ENCODE measurements around the gene TUG1. TPM values are rescaled to one million over a fixed set of nuclear protein-coding genes. Genes with fewer than 3 reads are reported as not detected.

TUG1 gene
- total and polyA plus RNA-seq, 7 experiments from 2014 or later: 24.0 to 159 (median 97.2) TPM

GRCh38 chr22:30990690-30991089 is 21.6 kb downstream of the TUG1 start:
- Histone ChIP-seq H3K27ac (ENCODE audit: low read depth, low read length) (no peak overlapping the region), H3K4me3 (ENCODE audit: low read length) (no peak overlapping the region), H3K36me3 (ENCODE audit: control insufficient read depth in 2 of 3, insufficient read depth in 3 of 3, low read length in 3 of 3) (no peaks in the 10 kb centered on the region), H3K9me3 (ENCODE audit: control insufficient read depth in 2 of 3, low read length in 3 of 3) (peaks cover 0 to 21% (median 0%) of the 10 kb centered on the region in 3 experiments), H3K4me1 (ENCODE audit: control insufficient read depth in 2 of 2, insufficient read depth in 2 of 2, low read length in 2 of 2) (no peaks in the 10 kb centered on the region), H3K27me3 (ENCODE audit: control insufficient read depth in 2 of 2, insufficient read depth in 2 of 2, low read length in 2 of 2) (no peaks in the 10 kb centered on the region)
- intact Hi-C loops (cut with micrococcal nuclease): no loop called here
- H3K9me3 Mint-ChIP-seq: peaks cover 5 to 65% (median 26%) of the 10 kb centered on the region in 11 donors
- peaks cover 0 to 16% (median 0%) of the 10 kb centered on the region in 5 donors for H3K36me3 Mint-ChIP-seq
- no peak overlapping the region for H3K27ac Mint-ChIP-seq
- no peak overlapping the region for H3K4me3 Mint-ChIP-seq
- no peak for DNase-seq
- H3K27me3 Mint-ChIP-seq: peaks cover 0 to 6% (median 3%) of the 10 kb centered on the region in 5 donors
- H3K4me1 Mint-ChIP-seq: peaks cover 0 to 3% (median 0%) of the 10 kb centered on the region in 7 donors
- ChIA-PET CTCF (no interaction called here), POLR2A (interaction anchor here (1.0 kb wide), 1 partner anchor 50 kb away, joined by 3 read pairs; no protein-coding TSS in a partner anchor)
- ATAC-seq: no peak

GRCh38 chr22:30992565-30992964 is 23.5 kb downstream of the TUG1 start:
- ATAC-seq (no peak), DNase-seq (no peak)
- Histone ChIP-seq H3K4me3 (ENCODE audit: low read length) (no peak overlapping the region), H3K9me3 (ENCODE audit: control insufficient read depth in 2 of 3, low read length in 3 of 3) (peaks cover 0 to 5% (median 0%) of the 10 kb centered on the region in 3 experiments), H3K27me3 (ENCODE audit: control insufficient read depth in 2 of 2, insufficient read depth in 2 of 2, low read length in 2 of 2) (no peaks in the 10 kb centered on the region), H3K36me3 (ENCODE audit: control insufficient read depth in 2 of 3, insufficient read depth in 3 of 3, low read length in 3 of 3) (no peaks in the 10 kb centered on the region), H3K4me1 (ENCODE audit: control insufficient read depth in 2 of 2, insufficient read depth in 2 of 2, low read length in 2 of 2) (no peaks in the 10 kb centered on the region), H3K27ac (ENCODE audit: low read depth, low read length) (no peak overlapping the region)
- intact Hi-C loops (cut with micrococcal nuclease): no loop called here
- H3K27me3 Mint-ChIP-seq: peaks cover 0 to 6% (median 3%) of the 10 kb centered on the region in 5 donors
- H3K9me3 Mint-ChIP-seq: peaks cover 5 to 46% (median 16%) of the 10 kb centered on the region in 11 donors
- no peak overlapping the region for H3K27ac Mint-ChIP-seq
- H3K4me1 Mint-ChIP-seq: peaks cover 0 to 3% (median 0%) of the 10 kb centered on the region in 7 donors
- peaks cover 0 to 16% (median 0%) of the 10 kb centered on the region in 5 donors for H3K36me3 Mint-ChIP-seq
- no peak overlapping the region for H3K4me3 Mint-ChIP-seq
- ChIA-PET POLR2A (interaction anchor here (0.9 kb wide), 1 partner anchor 19 kb away, joined by 3 read pairs; no protein-coding TSS in a partner anchor), CTCF (no interaction called here)

- no peaks in the 10 kb centered on the region for H3K4me1 Mint-ChIP-seq
- H3K4me3 Mint-ChIP-seq: no peak overlapping the region
- peaks cover 0 to 6% (median 3%) of the 10 kb centered on the region in 5 donors for H3K27me3 Mint-ChIP-seq
- no peaks in the 10 kb centered on the region for H3K9me3 ChIP-seq (ENCODE audit: control insufficient read depth in 2 of 3, low read length in 3 of 3)
- ChIA-PET POLR2A (no interaction called here), CTCF (interaction anchor here (1.1 kb wide), 1 partner anchor 75 kb away, joined by 4 read pairs; no protein-coding TSS in a partner anchor)
- intact Hi-C loops (cut with micrococcal nuclease): no loop called here
- no peak overlapping the region for H3K27ac ChIP-seq (ENCODE audit: low read depth, low read length)
- peaks cover 0 to 24% (median 10%) of the 10 kb centered on the region in 11 donors for H3K9me3 Mint-ChIP-seq
- H3K27ac Mint-ChIP-seq: no peak overlapping the region
- H3K36me3 ChIP-seq (ENCODE audit: control insufficient read depth in 2 of 3, insufficient read depth in 3 of 3, low read length in 3 of 3): no peaks in the 10 kb centered on the region
- peaks cover 0 to 11% (median 0%) of the 10 kb centered on the region in 5 donors for H3K36me3 Mint-ChIP-seq
- no peak overlapping the region for H3K4me3 ChIP-seq (ENCODE audit: low read length)
- no peak for DNase-seq
- ATAC-seq: no peak
- H3K27me3 ChIP-seq (ENCODE audit: control insufficient read depth in 2 of 2, insufficient read depth in 2 of 2, low read length in 2 of 2): no peaks in the 10 kb centered on the region
- H3K4me1 ChIP-seq (ENCODE audit: control insufficient read depth in 2 of 2, insufficient read depth in 2 of 2, low read length in 2 of 2): no peaks in the 10 kb centered on the region
Measured at GRCh38 chr22:30994960-30995359, 25.9 kb downstream of the TUG1 start.

GRCh38 chr22:30996462-30996861 is 27.4 kb downstream of the TUG1 start:
- DNase-seq (no peak), ATAC-seq (no peak)
- no peaks in the 10 kb centered on the region for H3K4me1 ChIP-seq (ENCODE audit: control insufficient read depth in 2 of 2, insufficient read depth in 2 of 2, low read length in 2 of 2)
- no peaks in the 10 kb centered on the region for H3K36me3 Mint-ChIP-seq
- intact Hi-C loops (cut with micrococcal nuclease): no loop called here
- H3K27ac Mint-ChIP-seq: no peak overlapping the region
- H3K27me3 ChIP-seq (ENCODE audit: control insufficient read depth in 2 of 2, insufficient read depth in 2 of 2, low read length in 2 of 2): no peaks in the 10 kb centered on the region
- H3K27me3 Mint-ChIP-seq: peaks cover 0 to 4% (median 0%) of the 10 kb centered on the region in 5 donors
- H3K9me3 Mint-ChIP-seq: peaks cover 0 to 9% (median 2%) of the 10 kb centered on the region in 11 donors
- H3K4me3 Mint-ChIP-seq: no peak overlapping the region
- no peak overlapping the region for H3K4me3 ChIP-seq (ENCODE audit: low read length)
- no peaks in the 10 kb centered on the region for H3K9me3 ChIP-seq (ENCODE audit: control insufficient read depth in 2 of 3, low read length in 3 of 3)
- POLR2A ChIA-PET: no interaction called here
- H3K4me1 Mint-ChIP-seq: no peaks in the 10 kb centered on the region
- CTCF ChIA-PET: no interaction called here
- no peaks in the 10 kb centered on the region for H3K36me3 ChIP-seq (ENCODE audit: control insufficient read depth in 2 of 3, insufficient read depth in 3 of 3, low read length in 3 of 3)
- no peak overlapping the region for H3K27ac ChIP-seq (ENCODE audit: low read depth, low read length)

GRCh38 chr22:30998329-30998728 is 29.3 kb downstream of the TUG1 start:
- ChIA-PET CTCF (no interaction called here), POLR2A (interaction anchor here (0.6 kb wide), 1 partner anchor 26 kb away, joined by 3 read pairs; no protein-coding TSS in a partner anchor)
- H3K4me3 ChIP-seq (ENCODE audit: low read length): no peak overlapping the region
- Mint-ChIP-seq H3K4me1 (no peaks in the 10 kb centered on the region), H3K27ac (no peak overlapping the region), H3K4me3 (no peak overlapping the region), H3K36me3 (peaks cover 0 to 9% (median 0%) of the 10 kb centered on the region in 5 donors), H3K9me3 (peaks cover 0 to 12% (median 0%) of the 10 kb centered on the region in 11 donors), H3K27me3 (peaks cover 0 to 8% (median 4%) of the 10 kb centered on the region in 5 donors)
- H3K27ac ChIP-seq (ENCODE audit: low read depth, low read length): no peak overlapping the region
- ATAC-seq: no peak
- H3K36me3 ChIP-seq (ENCODE audit: control insufficient read depth in 2 of 3, insufficient read depth in 3 of 3, low read length in 3 of 3): no peaks in the 10 kb centered on the region
- DNase-seq: no peak
- H3K9me3 ChIP-seq (ENCODE audit: control insufficient read depth in 2 of 3, low read length in 3 of 3): no peaks in the 10 kb centered on the region
- no peaks in the 10 kb centered on the region for H3K4me1 ChIP-seq (ENCODE audit: control insufficient read depth in 2 of 2, insufficient read depth in 2 of 2, low read length in 2 of 2)
- no peaks in the 10 kb centered on the region for H3K27me3 ChIP-seq (ENCODE audit: control insufficient read depth in 2 of 2, insufficient read depth in 2 of 2, low read length in 2 of 2)
- intact Hi-C loops (cut with micrococcal nuclease): no loop called here

GRCh38 chr22:31001124-31001770 is 32.2 kb downstream of the TUG1 start:
- H3K9me3 Mint-ChIP-seq: peaks cover 0 to 37% (median 7%) of the 10 kb centered on the region in 11 donors
- no peak overlapping the region for H3K27ac Mint-ChIP-seq
- CTCF ChIA-PET: interaction anchor here (0.7 kb wide), 1 partner anchor 254 kb away, joined by 5 read pairs; no protein-coding TSS in a partner anchor
- no peaks in the 10 kb centered on the region for H3K27me3 ChIP-seq (ENCODE audit: control insufficient read depth in 2 of 2, insufficient read depth in 2 of 2, low read length in 2 of 2)
- ATAC-seq: no peak
- H3K9me3 ChIP-seq (ENCODE audit: control insufficient read depth in 2 of 3, low read length in 3 of 3): peaks cover 0 to 9% (median 0%) of the 10 kb centered on the region in 3 experiments
- peaks cover 0 to 9% (median 0%) of the 10 kb centered on the region in 5 donors for H3K36me3 Mint-ChIP-seq
- POLR2A ChIA-PET: no interaction called here
- no peak overlapping the region for H3K27ac ChIP-seq (ENCODE audit: low read depth, low read length)
- H3K36me3 ChIP-seq (ENCODE audit: control insufficient read depth in 2 of 3, insufficient read depth in 3 of 3, low read length in 3 of 3): no peaks in the 10 kb centered on the region
- H3K27me3 Mint-ChIP-seq: peaks cover 0 to 8% (median 0%) of the 10 kb centered on the region in 5 donors
- H3K4me1 ChIP-seq (ENCODE audit: control insufficient read depth in 2 of 2, insufficient read depth in 2 of 2, low read length in 2 of 2): no peaks in the 10 kb centered on the region
- H3K4me3 ChIP-seq (ENCODE audit: low read length): no peak overlapping the region
- DNase-seq: no peak
- no peaks in the 10 kb centered on the region for H3K4me1 Mint-ChIP-seq
- no peak overlapping the region for H3K4me3 Mint-ChIP-seq
- intact Hi-C loops (cut with micrococcal nuclease): no loop called here

Data from naive thymus-derived CD4-positive, alpha-beta T cell (primary cell).